ENCODE results near the gene PARN. TPM values are rescaled to one million over a fixed set of nuclear protein-coding genes. Genes with fewer than 3 reads are reported as not detected.
"Not testable (repeated sequence)": the region's sequence is repeated elsewhere in the genome, so short reads cannot be mapped to it uniquely, and the experiment has no call there.

PARN gene
- total RNA-seq, 3 donors from 2014 or later, result 33.3 to 59.3 (median 44.2) TPM

GRCh38 chr16:14399378-14400284, 230.4 kb downstream of the PARN start:
- H3K36me3 ChIP-seq, result no peaks in the 10 kb centered on the region
- intact Hi-C loops (cut with DNase I; ENCODE audit: low total_unique reads), result no loop called here
- DNase-seq (ENCODE audit: low spot score in 2 of 2), result no peak
- no peaks in the 10 kb centered on the region for H3K27me3 ChIP-seq
- H3K27ac ChIP-seq, result no peak overlapping the region
- no peaks in the 10 kb centered on the region for H3K9me3 ChIP-seq
- no peak overlapping the region for H3K4me3 ChIP-seq
- TF ChIP-seq CTCF (IDR thresholded peaks at IDR 0.05), result no peak
- no peak for TF ChIP-seq POLR2AphosphoS5 (IDR thresholded peaks at IDR 0.05)
- TF ChIP-seq POLR2A (IDR thresholded peaks at IDR 0.05), result no peak
- peaks cover 0 to 6% of the 10 kb centered on the region in 2 donors for H3K4me1 ChIP-seq

GRCh38 chr16:14398014-14398717, 231.9 kb downstream of the PARN start:
- peaks cover 0 to 6% of the 10 kb centered on the region in 2 donors for H3K4me1 ChIP-seq
- intact Hi-C loops (cut with DNase I; ENCODE audit: low total_unique reads), result no loop called here
- H3K27me3 ChIP-seq, result no peaks in the 10 kb centered on the region
- H3K9me3 ChIP-seq, result no peaks in the 10 kb centered on the region
- no peak for TF ChIP-seq POLR2AphosphoS5 (IDR thresholded peaks at IDR 0.05)
- no peak for TF ChIP-seq POLR2A (IDR thresholded peaks at IDR 0.05)
- TF ChIP-seq CTCF (IDR thresholded peaks at IDR 0.05), result no peak
- H3K27ac ChIP-seq, result no peak overlapping the region
- H3K4me3 ChIP-seq, result no peak overlapping the region
- DNase-seq (ENCODE audit: low spot score in 2 of 2), result no peak
- H3K36me3 ChIP-seq, result no peaks in the 10 kb centered on the region

DNA sequence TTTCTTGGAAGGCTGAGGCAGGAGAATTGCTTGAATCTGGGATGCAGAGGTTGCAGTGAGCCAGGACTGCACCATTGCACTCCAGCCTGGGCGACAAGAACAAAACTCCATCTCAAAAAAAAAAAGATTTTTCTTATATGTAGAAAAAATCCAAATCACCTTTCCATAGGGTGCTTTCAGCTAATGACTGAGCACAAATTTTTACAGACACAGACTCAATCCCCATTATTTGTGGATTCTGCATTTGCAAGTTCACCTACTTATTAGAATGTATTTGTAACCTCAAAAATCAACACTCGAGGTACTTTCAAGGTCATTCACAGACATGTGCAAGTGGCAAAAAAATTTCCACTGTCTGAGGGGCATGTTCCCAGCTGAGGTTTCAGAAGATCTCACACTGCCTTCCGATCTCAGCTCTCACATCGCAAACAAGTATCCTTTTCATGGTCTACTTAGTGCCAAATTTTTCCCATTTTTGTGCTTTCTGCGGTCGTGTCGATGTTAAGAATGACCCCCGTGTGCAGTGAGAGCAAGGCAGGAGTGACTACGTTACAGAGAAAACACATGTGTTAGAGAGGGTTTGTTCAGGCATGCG, 234.3 kb downstream of the PARN start:
- intact Hi-C loops (cut with DNase I; ENCODE audit: low total_unique reads), result not testable (repeated sequence)

DNA sequence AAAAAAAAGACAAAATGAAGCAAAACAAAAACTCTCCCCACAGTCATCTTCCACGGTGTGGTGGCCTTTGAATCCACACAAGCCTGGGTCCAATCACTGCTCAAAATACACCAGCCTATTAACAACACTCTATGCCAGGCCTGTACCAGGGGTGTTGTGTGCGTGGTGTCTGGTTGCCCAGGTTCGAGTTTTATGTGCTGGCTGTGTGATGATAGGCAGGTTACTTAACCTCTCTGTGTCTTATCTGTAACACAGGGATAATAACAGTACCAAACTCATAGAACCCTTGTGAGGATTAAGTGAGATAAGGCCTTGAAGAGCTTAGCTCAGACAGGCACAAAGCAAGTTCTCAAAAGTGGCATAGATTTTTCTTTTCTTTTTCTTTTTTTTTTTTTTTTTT, 235.2 kb downstream of the PARN start:
- peaks cover 0 to 3% of the 10 kb centered on the region in 2 donors for H3K4me1 ChIP-seq
- H3K9me3 ChIP-seq, result no peaks in the 10 kb centered on the region
- H3K36me3 ChIP-seq, result no peaks in the 10 kb centered on the region
- TF ChIP-seq CTCF (IDR thresholded peaks at IDR 0.05), result no peak
- no peak for TF ChIP-seq POLR2A (IDR thresholded peaks at IDR 0.05)
- no peak for TF ChIP-seq POLR2AphosphoS5 (IDR thresholded peaks at IDR 0.05)
- no peak overlapping the region for H3K4me3 ChIP-seq
- intact Hi-C loops (cut with DNase I; ENCODE audit: low total_unique reads), result no loop called here
- no peaks in the 10 kb centered on the region for H3K27me3 ChIP-seq
- no peak overlapping the region for H3K27ac ChIP-seq
- DNase-seq (ENCODE audit: low spot score in 2 of 2), result no peak

More for the DNA sequence above, 234.3 kb downstream of the PARN start:
- not testable (repeated sequence) for H3K4me3 ChIP-seq; DNase-seq (ENCODE audit: low spot score in 2 of 2); H3K4me1 ChIP-seq; H3K27ac ChIP-seq; H3K27me3 ChIP-seq; H3K36me3 ChIP-seq; H3K9me3 ChIP-seq

GRCh38 chr16:14392960-14393359, 237.1 kb downstream of the PARN start:
- Histone ChIP-seq H3K27me3 (no peaks in the 10 kb centered on the region), H3K9me3 (no peaks in the 10 kb centered on the region), H3K4me1 (no peaks in the 10 kb centered on the region), H3K4me3 (no peak overlapping the region), H3K27ac (no peak overlapping the region), H3K36me3 (no peaks in the 10 kb centered on the region)
- DNase-seq (ENCODE audit: low spot score in 2 of 2), result no peak
- TF ChIP-seq CTCF (IDR thresholded peaks at IDR 0.05), result no peak
- TF ChIP-seq POLR2A (IDR thresholded peaks at IDR 0.05), result no peak
- TF ChIP-seq POLR2AphosphoS5 (IDR thresholded peaks at IDR 0.05), result no peak
- intact Hi-C loops (cut with DNase I; ENCODE audit: low total_unique reads), result no loop called here

Measured in breast epithelium (tissue), 4 donors.